GM18517 (cell line): Measurements from ENCODE around the gene ERCC1.
A peak's percentile ranks its signal among the peaks of the same experiment; 100 is the strongest.

ENCODE experiments used
- ATAC-seq: cut with Tn5 transposase; IDR thresholded peaks from one replicate; pipeline ENCODE4 v1.9.1; 2021; ENCODE audit warnings: mild to moderate bottlenecking, moderate library complexity; ENCODE audit not compliant: unreplicated experiment

ERCC1 gene

DNA sequence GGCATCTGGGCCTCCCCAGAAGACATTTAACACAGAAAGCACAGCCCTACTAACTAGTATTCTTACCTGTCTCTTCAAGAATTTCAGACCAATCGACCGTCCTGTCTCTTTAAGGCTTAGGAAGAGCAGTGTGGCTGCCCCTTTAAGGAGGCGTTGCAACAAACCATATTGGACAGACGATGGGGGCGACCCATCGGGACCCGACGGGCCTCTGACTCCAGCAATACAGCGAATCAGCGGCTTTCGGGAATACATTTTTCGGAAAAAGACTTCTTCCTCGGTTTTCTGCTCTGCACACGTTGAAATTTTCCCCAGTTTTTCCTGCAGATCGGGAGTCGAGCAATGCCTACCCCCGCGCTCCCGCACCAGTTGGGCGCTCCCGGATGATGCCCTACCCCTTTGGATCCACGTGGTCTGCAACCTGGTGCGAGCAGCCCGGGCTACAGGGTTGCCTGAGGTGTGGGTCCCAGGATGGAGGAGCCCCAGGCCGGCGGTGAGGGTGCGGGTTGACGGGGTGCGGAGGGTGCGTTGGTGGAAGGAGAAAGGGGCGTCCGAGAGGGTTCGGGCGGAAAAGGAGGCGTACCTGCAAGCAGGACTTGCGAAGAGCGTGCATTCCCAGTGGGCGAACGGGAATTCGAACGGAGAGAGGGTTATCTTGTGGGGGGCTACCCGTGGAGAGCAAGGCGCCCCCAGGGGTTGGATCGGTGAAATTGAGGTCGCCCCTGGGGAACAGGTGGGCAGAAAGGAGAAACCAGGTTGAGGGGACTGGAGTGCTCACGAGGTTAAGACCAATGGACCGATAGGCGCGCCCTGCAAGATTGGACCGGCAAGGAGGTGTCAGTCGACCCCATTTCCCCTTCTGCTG lies 17.3 kb downstream of the ERCC1 start, which contains the start of gene POLR1G:
Gene POLR1G (plus strand): TSS at position 419 of the 865 bp plus-strand sequence. CDS start 53 bp downstream, at position 472.
- ATAC-seq: peak; percentile 77

DNA sequence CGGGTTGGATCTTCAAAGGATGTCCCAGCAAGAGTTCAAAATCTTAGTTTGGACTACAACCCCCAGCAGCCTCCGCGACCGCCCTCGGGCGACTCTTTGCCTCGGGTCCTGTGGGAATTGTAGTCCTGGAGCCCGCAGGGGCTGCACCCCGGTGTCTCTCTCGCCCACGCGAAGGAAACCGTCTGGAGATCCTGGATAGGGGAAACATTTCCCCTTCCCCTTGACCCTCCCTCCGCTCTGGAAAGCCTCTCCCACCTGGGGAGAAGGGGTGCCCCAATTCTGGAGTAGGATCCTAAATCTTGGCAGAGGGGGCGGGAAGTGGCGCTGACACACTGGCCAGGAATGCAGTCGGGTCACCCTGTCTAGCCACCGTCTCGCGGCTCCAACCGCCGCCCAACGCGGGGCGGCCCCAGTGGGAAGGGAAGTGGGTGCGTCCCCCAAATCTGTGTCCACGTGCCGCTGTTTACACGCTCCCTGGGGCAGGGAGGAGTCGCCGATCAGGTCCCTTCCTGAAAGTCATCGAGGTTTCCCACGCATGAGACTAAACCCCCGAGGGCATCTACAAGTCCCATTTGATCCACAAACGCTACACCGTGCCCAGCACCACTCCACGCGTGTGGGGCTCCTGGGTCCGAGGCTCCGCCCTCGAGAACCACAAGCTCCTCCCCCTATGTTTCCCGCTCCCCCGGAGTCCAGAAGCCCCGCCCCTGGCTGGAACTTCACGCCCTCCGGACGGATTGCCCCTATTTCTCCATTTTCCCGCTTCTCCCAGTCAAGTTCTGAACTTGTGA lies 18.1 kb downstream of the ERCC1 start:
- peak; percentile 48 for ATAC-seq

DNA sequence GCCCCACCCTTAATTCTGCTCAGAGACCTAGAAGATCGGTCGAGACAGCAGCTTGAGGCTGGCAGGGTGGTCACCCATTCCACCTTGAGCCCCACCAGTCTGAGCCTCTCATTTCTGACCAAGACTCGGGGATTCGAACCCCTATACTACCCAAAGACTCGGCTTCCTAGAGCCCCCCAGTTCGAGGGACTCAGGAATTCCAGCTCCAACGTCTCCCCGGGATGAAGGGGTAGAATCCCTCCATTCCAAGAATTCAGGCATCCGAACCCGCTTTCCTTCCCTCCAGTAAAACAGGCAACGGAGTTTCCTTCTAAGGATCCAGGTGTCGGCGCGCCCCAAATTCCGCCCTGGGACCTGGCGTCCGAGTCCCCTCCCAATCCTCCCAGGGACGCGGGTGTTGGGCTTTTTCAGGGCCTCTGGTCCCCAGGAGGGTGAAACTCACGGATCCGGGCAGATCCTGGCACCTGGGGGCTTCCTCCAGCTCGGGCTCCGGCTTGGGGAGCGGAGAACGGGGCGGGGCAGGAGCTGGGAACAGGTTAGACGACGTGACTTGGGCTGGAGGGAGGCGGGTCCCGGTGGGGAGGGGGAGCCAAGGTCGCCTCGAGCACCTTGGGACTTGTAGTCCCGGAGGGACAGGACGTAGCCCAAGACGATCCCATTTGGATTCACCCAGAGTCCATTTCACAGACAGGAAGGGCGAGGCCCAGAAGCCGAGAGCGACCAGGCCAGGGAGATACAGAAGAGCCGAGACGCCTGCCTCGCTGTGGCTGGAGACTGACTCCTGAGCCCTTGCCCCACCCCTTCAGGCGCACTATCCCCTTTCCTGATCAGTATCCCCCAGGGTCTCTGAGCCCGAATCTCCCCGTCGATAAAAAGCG lies 18.9 kb downstream of the ERCC1 start, which contains the start of gene PPP1R13L:
Gene PPP1R13L (minus strand): TSS at position 513 of the 878 bp plus-strand sequence. CDS start 6,751 bp downstream, outside the sequence.
- ATAC-seq: peak; percentile 2

- ATAC-seq: no peak
Measured at GRCh38 chr19:45403781-45404556, 19.7 kb downstream of the ERCC1 start.

GRCh38 chr19:45403272-45403671 lies 20.4 kb downstream of the ERCC1 start:
- ATAC-seq: no peak

DNA sequence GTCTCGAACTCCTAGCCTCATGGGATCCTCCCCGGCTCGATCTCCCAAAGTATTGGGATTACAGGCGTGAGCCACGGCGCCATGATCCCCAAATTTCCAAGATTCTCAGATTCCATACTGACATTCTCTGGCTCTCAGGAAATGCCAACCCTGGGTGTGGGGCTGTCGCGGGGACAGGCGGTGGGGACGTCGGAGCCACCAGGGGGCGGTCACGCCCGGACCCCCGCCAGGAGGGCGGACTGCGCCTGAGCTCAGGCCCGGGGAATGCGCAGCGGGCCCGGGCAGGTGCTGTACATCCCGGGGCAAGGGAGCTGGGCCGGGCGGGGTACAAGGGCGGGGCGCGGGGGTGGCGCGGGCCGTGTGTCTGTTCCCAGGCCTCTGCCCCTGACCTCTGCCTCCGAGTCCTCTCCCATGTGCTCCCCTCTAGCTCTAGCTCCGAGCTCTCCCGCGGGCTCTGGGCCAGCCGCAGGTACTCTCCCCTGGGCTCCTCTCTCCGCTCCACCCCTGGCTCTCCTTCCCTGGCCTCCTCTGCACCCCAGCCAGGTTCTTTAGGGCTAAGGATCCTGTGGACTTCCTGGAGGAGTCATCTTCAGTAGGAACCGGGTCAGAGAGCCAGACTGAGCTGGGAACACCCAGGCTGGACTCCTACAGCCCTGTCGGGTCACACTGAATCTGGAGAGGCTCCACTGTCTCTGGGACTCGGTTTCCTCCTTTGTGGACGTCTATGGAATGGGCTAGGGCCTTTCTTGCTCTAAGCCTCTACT lies 21.2 kb downstream of the ERCC1 start:
- ATAC-seq: no peak

GRCh38 chr19:45401815-45402214 lies 21.9 kb downstream of the ERCC1 start:
- ATAC-seq: no peak

DNA sequence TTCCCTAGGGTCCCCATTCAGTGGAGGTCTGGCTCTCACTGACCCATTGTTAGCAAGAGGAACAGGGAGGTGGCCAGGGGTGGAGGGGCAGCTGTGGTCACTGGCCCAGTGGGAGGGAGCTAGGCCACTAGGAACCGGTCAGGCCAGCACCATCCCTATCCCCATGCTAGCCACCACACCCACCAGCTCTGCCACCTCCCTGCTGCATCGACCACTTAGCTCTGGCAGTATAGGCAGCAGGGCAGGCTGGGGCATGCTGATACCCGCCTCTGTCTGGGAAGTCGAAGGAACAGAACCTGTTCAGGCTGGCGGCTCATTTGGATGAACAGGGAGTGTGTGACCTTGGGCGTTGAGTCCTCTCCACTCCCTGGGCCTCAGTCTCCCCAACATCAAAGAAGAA lies 23.5 kb downstream of the ERCC1 start:
- ATAC-seq: no peak

- ATAC-seq: no peak
Measured at GRCh38 chr19:45395821-45396617, 27.7 kb downstream of the ERCC1 start.

- ATAC-seq: no peak
Measured at GRCh38 chr19:45391871-45392665, 31.6 kb downstream of the ERCC1 start.

- no peak for ATAC-seq
Measured at GRCh38 chr19:45391346-45391745, 32.4 kb downstream of the ERCC1 start.

DNA sequence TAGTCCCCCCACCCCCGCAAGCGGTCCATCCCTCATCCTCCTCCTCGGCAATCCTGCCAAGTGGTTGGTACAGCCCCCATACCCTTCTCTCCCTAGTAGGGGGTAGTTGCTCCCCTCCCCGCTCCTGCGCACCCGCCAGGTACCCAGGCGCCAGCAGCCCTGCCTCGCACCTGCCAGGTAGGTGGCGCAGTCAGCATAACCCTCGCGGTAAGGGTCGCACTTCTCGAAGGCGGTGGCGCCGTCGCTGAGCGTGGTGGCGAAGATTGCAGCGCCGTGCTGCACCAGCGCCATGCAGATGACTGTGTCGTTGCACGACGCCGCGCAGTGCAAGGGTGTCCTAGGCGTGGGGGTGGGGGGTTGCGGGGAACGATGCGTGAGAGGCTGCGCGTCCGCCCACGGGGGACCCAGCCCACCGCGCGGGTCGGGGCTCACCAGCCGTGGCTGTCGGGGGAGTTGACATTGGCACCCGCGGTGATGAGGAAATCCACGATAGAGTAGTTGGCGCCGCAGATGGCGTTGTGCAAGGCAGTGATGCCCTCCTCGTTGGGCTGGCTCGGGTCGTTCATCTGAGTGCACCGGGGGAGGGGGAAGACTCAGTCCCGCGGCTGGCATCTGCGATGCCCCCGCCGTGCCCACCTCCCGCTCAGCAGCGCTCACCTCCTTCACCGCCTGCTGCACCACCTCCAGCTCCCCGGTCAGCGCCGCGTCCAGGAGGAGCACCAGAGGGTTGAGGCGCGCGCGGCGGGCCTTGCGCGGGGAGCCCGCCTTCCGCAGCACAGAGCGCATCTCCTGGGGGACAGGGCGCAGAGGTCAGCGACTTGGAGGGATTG lies 38.1 kb downstream of the ERCC1 start:
- no peak for ATAC-seq

- no peak for ATAC-seq
Measured at GRCh38 chr19:45382426-45382825, 41.3 kb downstream of the ERCC1 start.

DNA sequence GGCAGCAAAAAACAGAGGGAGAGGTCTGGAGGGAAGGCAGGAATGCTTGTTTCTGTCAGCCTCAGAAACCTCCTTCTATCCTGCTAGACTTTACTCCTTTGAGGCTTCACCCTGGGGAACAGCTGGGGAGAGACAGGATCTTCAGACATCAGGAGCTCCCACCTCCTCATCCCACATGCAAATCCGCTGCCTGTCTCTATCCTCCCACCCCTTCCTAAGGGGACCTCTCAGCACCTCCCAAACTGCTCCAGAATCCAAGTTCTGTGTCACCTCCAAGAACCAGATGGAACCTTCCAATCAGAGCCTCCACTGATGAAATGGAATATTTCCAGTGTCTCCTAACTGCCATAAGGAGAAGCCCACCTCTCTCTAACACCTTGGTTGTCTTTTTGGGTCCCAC lies 43.6 kb downstream of the ERCC1 start:
- ATAC-seq: no peak

DNA sequence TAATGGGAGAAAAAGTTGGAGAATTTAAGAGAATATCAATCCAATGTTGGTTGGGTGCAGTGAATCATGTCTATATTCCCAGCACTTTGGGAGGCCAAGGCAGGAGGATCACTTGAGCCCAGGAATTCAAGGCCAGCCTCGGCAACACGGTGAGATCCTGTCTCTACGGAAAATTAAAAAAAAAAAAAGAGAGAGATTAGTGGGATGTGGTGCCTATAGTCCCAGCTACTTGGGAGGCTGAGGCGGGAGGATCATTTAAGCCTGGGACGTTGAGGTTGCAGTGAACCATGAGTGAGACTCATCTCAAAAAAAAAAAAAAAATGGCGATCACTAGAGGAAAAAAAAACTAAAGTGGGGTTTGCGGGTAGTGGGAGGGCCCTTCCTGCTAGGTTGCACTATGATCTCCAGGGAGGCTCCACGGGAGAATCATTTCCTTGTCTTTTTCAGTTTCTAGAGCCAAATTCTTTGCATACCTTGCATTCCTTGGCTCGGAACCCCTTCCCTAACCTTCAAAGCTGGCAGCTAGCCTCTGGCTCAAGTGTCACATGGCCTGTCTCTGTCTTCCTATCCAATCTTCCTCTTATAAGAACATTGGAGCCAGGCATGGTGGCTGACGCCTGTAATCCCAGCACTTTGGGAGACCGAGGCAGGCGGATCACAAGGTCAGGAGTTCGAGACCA lies 47.5 kb downstream of the ERCC1 start:
- no peak for ATAC-seq
